ENCODE measurements around the gene SNAPC2. TPM values are rescaled to one million over a fixed set of nuclear protein-coding genes. Genes with fewer than 3 reads are reported as not detected.

The SNAPC2 gene
- total RNA-seq, 1 donor from 2014 or later, result 13.4 TPM

DNA sequence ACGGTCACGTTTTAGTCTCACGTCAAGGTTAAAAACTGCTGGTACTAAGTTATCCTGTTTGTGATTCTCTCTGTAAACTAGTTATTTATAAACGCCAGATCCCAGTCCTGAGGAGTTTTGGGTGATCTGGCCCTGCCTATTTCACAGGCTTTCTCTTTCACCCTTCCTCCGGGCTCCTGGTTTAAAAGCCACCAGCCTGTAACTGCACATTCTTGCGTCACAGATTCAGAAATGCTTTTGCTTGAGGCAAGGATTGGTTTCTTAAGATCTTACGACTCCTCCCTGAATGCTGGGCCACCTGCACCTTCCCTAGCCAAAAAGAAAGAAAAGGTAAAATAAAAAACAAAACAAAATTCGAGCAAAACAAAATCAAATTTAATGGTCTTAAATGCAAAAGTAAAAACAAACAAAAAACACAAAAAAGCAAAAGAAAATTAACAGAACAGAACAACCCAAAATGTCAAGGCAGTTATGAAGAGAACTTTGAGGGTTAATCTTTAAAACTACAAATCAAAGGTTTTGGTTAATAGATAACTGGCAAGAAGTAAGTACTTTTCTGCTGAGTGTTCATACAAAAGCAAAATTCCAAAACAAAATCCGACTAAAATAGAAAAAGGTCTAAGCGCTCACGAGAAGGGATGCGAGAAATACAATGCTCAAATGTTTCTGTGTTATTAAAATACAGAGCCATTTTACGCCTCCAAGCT, 41.9 kb downstream of the SNAPC2 start:
- no peaks in the 10 kb centered on the region for H3K27me3 ChIP-seq (ENCODE audit: control insufficient read depth, insufficient read depth, low read length)
- H3K4me3 ChIP-seq (ENCODE audit: low read depth, low read length), result no peak overlapping the region
- H3K36me3 ChIP-seq (ENCODE audit: control insufficient read depth, insufficient read depth, low read length), result peaks cover 16% of the 10 kb centered on the region
- TF ChIP-seq, protein P1, sequence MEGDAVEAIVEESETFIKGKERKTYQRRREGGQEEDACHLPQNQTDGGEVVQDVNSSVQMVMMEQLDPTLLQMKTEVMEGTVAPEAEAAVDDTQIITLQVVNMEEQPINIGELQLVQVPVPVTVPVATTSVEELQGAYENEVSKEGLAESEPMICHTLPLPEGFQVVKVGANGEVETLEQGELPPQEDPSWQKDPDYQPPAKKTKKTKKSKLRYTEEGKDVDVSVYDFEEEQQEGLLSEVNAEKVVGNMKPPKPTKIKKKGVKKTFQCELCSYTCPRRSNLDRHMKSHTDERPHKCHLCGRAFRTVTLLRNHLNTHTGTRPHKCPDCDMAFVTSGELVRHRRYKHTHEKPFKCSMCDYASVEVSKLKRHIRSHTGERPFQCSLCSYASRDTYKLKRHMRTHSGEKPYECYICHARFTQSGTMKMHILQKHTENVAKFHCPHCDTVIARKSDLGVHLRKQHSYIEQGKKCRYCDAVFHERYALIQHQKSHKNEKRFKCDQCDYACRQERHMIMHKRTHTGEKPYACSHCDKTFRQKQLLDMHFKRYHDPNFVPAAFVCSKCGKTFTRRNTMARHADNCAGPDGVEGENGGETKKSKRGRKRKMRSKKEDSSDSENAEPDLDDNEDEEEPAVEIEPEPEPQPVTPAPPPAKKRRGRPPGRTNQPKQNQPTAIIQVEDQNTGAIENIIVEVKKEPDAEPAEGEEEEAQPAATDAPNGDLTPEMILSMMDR (IDR thresholded peaks at IDR 0.05; ENCODE audit: insufficient read depth, low read length, severe bottlenecking), result no peak
- no peak for DNase-seq (ENCODE audit: low read depth)
- FAIRE-seq, result no peak

DNA sequence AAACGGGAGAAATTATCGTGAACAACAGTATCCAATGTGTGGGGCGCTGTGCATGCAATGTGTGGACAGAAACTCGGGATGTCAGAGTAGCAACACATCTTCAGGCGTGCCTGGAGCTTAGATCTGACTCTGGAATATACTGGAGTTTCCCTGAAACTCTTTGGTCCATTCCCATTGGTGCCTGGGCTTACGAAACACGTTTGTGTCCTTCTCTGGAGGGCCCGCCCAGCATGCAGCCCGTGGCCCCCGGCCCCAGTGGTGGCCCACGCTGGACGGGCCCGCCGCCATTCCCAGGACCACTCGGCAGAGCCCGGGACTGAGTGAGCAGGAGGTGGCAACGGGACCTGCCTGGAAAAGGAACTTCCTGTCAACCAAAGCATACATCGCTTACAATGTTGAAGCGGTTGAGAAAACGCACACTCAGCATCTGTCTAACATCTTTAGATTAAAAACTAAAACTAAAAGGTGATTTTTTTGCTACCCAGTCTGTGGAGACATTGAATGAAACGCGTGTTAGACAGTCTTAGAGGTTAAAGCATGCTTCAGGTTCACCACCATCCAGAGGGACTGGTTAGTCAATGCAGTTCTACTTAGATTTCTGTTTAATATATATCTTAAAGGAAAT, 42.6 kb downstream of the SNAPC2 start:
- H3K36me3 ChIP-seq (ENCODE audit: control insufficient read depth, insufficient read depth, low read length), result peaks cover 18% of the 10 kb centered on the region
- no peak for FAIRE-seq
- DNase-seq (ENCODE audit: low read depth), result no peak
- H3K4me3 ChIP-seq (ENCODE audit: low read depth, low read length), result no peak overlapping the region
- TF ChIP-seq, protein P1 (IDR thresholded peaks at IDR 0.05; ENCODE audit: insufficient read depth, low read length, severe bottlenecking), result no peak
- H3K27me3 ChIP-seq (ENCODE audit: control insufficient read depth, insufficient read depth, low read length), result no peaks in the 10 kb centered on the region

DNA sequence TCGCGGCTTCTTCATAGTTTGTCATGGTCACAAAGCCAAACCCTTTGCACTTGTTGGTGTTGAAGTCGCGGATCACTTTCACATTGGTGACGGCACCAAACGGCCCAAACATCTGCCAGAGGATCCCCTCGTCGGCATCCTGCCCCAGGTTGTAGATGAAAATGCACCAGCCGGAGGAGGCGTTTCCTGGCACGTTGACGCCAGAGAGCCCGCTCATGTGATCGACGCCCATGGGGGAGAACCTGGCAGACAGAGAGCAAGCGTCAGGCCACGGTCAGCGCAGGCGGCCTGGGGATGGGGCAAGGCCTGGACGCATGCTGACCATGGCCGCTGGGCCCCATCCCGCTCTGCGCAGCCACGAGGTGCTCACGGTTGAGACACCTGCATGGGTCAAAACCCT, 43.4 kb downstream of the SNAPC2 start:
- no peak overlapping the region for H3K4me3 ChIP-seq (ENCODE audit: low read depth, low read length)
- FAIRE-seq (no peak), DNase-seq (ENCODE audit: low read depth) (no peak)
- H3K27me3 ChIP-seq (ENCODE audit: control insufficient read depth, insufficient read depth, low read length), result no peaks in the 10 kb centered on the region
- H3K36me3 ChIP-seq (ENCODE audit: control insufficient read depth, insufficient read depth, low read length), result peaks cover 21% of the 10 kb centered on the region
- TF ChIP-seq, protein P1 (IDR thresholded peaks at IDR 0.05; ENCODE audit: insufficient read depth, low read length, severe bottlenecking), result no peak

DNA sequence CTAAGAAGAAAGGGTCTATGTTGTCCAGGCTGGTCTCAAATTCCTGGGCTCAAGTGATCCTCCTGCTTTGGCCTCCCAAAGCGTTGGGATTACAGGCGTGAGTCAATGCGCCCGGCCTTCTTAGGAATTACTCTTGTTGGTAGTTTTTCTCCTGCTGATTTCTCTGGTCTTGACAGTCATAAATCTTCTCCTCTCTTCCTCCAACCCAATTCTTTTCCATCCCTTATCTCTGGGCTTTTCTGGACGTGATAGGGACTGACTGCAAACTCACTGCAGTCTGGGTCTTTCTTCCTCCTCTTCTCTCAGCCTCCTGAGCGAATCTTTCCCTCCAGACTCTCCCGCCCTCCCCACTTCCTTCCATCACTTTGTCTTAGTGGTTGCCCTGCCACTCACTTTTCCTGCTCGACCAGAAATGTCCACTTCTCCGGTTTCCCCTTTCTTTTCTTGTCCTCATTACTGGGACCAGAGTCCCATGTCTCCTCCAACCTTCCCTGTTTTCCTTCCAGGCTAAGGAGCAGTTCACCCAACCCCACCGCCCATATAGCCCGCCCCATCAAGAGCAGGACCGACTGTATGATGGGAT, 45.2 kb downstream of the SNAPC2 start:
- Histone ChIP-seq H3K4me3 (ENCODE audit: low read depth, low read length) (no peak overlapping the region), H3K27me3 (ENCODE audit: control insufficient read depth, insufficient read depth, low read length) (no peaks in the 10 kb centered on the region), H3K36me3 (ENCODE audit: control insufficient read depth, insufficient read depth, low read length) (peaks cover 25% of the 10 kb centered on the region)
- no peak for FAIRE-seq
- TF ChIP-seq, protein P1 (IDR thresholded peaks at IDR 0.05; ENCODE audit: insufficient read depth, low read length, severe bottlenecking), result no peak
- DNase-seq (ENCODE audit: low read depth), result no peak

DNA sequence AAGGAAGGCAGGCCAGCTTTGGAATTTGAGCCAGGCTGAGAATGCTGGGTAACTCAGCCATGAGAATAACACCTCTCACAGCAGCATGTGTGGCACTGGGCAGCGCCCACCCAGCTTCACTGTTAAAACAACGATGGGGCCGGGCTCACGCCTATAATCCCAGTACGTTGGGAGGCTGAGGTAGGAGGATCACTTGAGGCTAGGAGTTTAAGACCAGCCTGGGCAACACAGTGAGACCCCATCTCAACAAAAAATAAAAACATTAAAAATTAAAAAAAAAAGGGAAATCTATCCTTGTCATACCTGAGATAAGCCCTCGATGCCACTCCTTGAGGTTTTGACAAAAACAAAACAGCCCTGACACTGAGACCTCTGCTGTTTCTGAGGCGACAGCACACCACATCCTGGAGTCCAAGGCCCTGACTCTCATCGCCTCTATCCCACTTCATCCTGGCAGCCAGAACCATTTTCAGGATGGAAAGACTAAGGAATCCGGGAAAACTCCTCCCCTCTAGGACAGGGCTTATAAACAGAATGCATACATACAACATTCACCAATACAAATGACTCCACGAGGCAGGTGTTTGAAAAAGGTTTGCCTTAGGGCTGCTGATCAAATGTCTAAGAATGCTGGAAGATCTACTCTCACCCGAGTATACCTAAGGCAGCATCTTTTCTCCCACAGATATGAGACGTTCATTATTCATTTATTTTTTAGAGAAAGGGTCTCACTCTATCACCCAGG, 46.0 kb downstream of the SNAPC2 start:
- FAIRE-seq, result no peak
- no peaks in the 10 kb centered on the region for H3K27me3 ChIP-seq (ENCODE audit: control insufficient read depth, insufficient read depth, low read length)
- no peak for DNase-seq (ENCODE audit: low read depth)
- H3K36me3 ChIP-seq (ENCODE audit: control insufficient read depth, insufficient read depth, low read length), result peaks cover 25% of the 10 kb centered on the region
- TF ChIP-seq, protein P1 (IDR thresholded peaks at IDR 0.05; ENCODE audit: insufficient read depth, low read length, severe bottlenecking), result no peak
- H3K4me3 ChIP-seq (ENCODE audit: low read depth, low read length), result no peak overlapping the region

All from bronchial epithelial cell (primary cell).